ENCODE data around the gene UBXN1.

DNA sequence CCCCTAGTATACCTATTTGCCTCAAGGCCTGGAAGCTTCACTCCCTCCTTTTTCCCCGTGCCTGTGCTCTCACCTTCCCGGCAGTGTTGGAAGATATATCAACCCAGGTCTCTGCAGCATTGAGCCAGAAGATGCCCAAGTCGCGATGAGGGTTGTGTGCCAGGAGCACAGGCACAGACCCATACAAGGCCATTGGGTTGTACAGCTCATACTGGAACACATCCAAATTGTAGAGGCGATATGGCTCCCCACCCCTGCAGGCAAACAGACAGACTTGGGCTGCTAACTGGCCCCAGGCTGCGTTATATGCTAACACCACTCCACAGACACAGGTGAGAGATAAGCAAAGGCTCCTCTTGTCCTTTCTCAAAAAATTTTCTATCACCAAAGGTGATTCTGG is 46.4 kb downstream of the UBXN1 start:
- TF ChIP-seq, protein P1, sequence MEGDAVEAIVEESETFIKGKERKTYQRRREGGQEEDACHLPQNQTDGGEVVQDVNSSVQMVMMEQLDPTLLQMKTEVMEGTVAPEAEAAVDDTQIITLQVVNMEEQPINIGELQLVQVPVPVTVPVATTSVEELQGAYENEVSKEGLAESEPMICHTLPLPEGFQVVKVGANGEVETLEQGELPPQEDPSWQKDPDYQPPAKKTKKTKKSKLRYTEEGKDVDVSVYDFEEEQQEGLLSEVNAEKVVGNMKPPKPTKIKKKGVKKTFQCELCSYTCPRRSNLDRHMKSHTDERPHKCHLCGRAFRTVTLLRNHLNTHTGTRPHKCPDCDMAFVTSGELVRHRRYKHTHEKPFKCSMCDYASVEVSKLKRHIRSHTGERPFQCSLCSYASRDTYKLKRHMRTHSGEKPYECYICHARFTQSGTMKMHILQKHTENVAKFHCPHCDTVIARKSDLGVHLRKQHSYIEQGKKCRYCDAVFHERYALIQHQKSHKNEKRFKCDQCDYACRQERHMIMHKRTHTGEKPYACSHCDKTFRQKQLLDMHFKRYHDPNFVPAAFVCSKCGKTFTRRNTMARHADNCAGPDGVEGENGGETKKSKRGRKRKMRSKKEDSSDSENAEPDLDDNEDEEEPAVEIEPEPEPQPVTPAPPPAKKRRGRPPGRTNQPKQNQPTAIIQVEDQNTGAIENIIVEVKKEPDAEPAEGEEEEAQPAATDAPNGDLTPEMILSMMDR (optimal IDR thresholded peaks at IDR 0.05 in 1 of 3, IDR thresholded peaks at IDR 0.05 in 1 of 3, conservative IDR thresholded peaks at IDR 0.05 in 1 of 3; ENCODE audit: extremely low read depth in 1 of 3, insufficient read depth in 2 of 3, low read length in 3 of 3), result no peak
- no peak for TF ChIP-seq EZH2 (IDR thresholded peaks at IDR 0.05; ENCODE audit: low read length)

Data from keratinocyte (primary cell).